MM.1S (cell line): Measurements from ENCODE around the gene DUS3L.
A peak's percentile ranks its signal among the peaks of the same experiment; 100 is the strongest.

Source experiments
- DNase-seq: peaks from one replicate; pipeline ENCODE4 v3.0.0-alpha.2; 2015
- H2AFZ ChIP-seq: fragments of 300-600 bp; sonication (generic); 2 replicates; pipeline ENCODE4 v1.6.0; 2016; ENCODE audit warnings: antibody characterized with exemption, low read length
- H3F3A ChIP-seq: fragments of 300-600 bp; sonication (generic); 2 replicates; pipeline ENCODE4 v1.6.1; 2016; ENCODE audit warnings: mild to moderate bottlenecking, antibody characterized with exemption, low read length, moderate library complexity, mixed read lengths; ENCODE audit not compliant: insufficient read depth
- H3K27ac ChIP-seq: fragments of 300-600 bp; sonication (generic); 2 replicates; pipeline ENCODE4 v1.5.1; 2016; ENCODE audit warnings: mild to moderate bottlenecking, low read length
- H3K27me3 ChIP-seq: fragments of 300-600 bp; sonication (generic); replicated peaks from 2 replicates; pipeline ENCODE4 v1.6.0; 2016; ENCODE audit warnings: low read length; ENCODE audit not compliant: insufficient read depth
- H3K36me3 ChIP-seq: fragments of 300-600 bp; sonication (generic); replicated peaks from 2 replicates; pipeline ENCODE4 v1.6.1; 2016; ENCODE audit warnings: mild to moderate bottlenecking, low read length, mixed read lengths; ENCODE audit not compliant: insufficient read depth
- H3K4me1 ChIP-seq: fragments of 300-600 bp; sonication (generic); 2 replicates; pipeline ENCODE4 v1.6.1; 2016; ENCODE audit warnings: low read length, mixed read lengths
- H3K4me2 ChIP-seq: fragments of 300-600 bp; sonication (generic); 2 replicates; pipeline ENCODE4 v1.6.0; 2016; ENCODE audit warnings: low read depth, low read length
- H3K4me3 ChIP-seq: fragments of 300-600 bp; sonication (generic); 2 replicates; pipeline ENCODE4 v1.5.1; 2016; ENCODE audit warnings: low read length, mixed read lengths
- H3K79me2 ChIP-seq: fragments of 300-600 bp; sonication (generic); 2 replicates; pipeline ENCODE4 v1.6.1; 2016; ENCODE audit warnings: mixed run types, low read length, mixed read lengths
- H3K9ac ChIP-seq: fragments of 300-600 bp; sonication (generic); 2 replicates; pipeline ENCODE4 v1.6.1; 2016; ENCODE audit warnings: low read length, mixed read lengths
- H3K9me2 ChIP-seq: fragments of 300-600 bp; sonication (generic); replicated peaks from 2 replicates; pipeline ENCODE4 v1.6.1; 2016; ENCODE audit warnings: mild to moderate bottlenecking, low read length, mixed read lengths; ENCODE audit not compliant: insufficient read depth
- H3K9me3 ChIP-seq: fragments of 300-600 bp; sonication (generic); replicated peaks from 2 replicates; pipeline ENCODE4 v1.6.1; 2016; ENCODE audit warnings: mild to moderate bottlenecking, low read length, mixed read lengths; ENCODE audit not compliant: insufficient read depth
- H4K20me1 ChIP-seq: fragments of 300-600 bp; sonication (generic); 2 replicates; pipeline ENCODE4 v1.6.1; 2016; ENCODE audit warnings: mild to moderate bottlenecking, low read length, moderate library complexity, mixed read lengths; ENCODE audit not compliant: insufficient read depth
- CTCF ChIP-seq: fragments of 300-600 bp; sonication (generic); IDR thresholded peaks from 2 replicates; pipeline ENCODE4 v1.5.1; 2016; ENCODE audit warnings: antibody characterized with exemption, low read length, mixed read lengths
- EZH2 ChIP-seq: fragments of 300-600 bp; sonication (generic); optimal IDR thresholded peaks from 2 replicates; pipeline ENCODE3; 2017; ENCODE audit warnings: low read depth, mild to moderate bottlenecking, antibody characterized with exemption, low read length, mixed read lengths
- EZH2phosphoT487 ChIP-seq: fragments of 300-600 bp; sonication (generic); IDR thresholded peaks from 2 replicates; pipeline ENCODE4 v1.6.1; 2018; ENCODE audit warnings: antibody characterized with exemption, low read length

DUS3L gene

DNA sequence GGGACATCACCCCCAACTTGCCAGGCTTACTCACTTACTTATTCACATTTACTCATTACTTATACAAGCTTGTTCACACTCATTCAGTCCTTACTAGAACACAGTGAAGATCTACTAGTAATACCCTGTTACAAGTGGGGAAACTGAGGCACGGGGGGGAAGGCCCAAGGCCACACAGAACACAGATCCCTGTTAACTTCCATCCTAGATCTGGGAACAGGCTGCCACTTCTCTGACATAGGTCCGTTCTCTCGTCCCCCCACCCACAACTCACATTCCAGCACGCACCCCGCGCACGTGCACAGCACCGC is 12.4 kb upstream of the DUS3L start:
- Histone ChIP-seq H3K4me3 (peak overlapping the region; percentile 60), H4K20me1 (no peaks in the 10 kb centered on the region; the same call in 1 of the 2 replicates), H3K9me2 (no peaks in the 10 kb centered on the region), H3K27me3 (peaks cover 35% of the 10 kb centered on the region), H3K9me3 (no peaks in the 10 kb centered on the region), H3K36me3 (no peaks in the 10 kb centered on the region), H3K27ac (no peak overlapping the region), H3F3A (0 out of 2 replicates have a peak, but pooled peaks cover 6% of the 10 kb centered on the region), H2AFZ (peak overlapping the region; percentile 97), H3K4me1 (peaks cover 8% of the 10 kb centered on the region; the same call in 1 of the 2 replicates), H3K79me2 (peaks cover 4% of the 10 kb centered on the region; the same call in 1 of the 2 replicates), H3K9ac (peak overlapping the region; percentile 52; the same call in 1 of the 2 replicates), H3K4me2 (peak overlapping the region; percentile 98)
- TF ChIP-seq EZH2phosphoT487 (no peak), EZH2 (no peak), CTCF (no peak)
- DNase-seq = no peak

GRCh38 chr19:5801796-5802619 is 11.0 kb upstream of the DUS3L start:
- Histone ChIP-seq H3K4me2 (no peak overlapping the region), H3K9me3 (no peaks in the 10 kb centered on the region), H3K4me3 (no peak overlapping the region), H3K36me3 (no peaks in the 10 kb centered on the region), H3F3A (0 out of 2 replicates have a peak, but pooled peaks cover 6% of the 10 kb centered on the region), H3K9ac (no peak overlapping the region), H3K9me2 (no peaks in the 10 kb centered on the region), H3K4me1 (peaks cover 8% of the 10 kb centered on the region; the same call in 1 of the 2 replicates), H3K27ac (no peak overlapping the region), H2AFZ (no peak overlapping the region), H3K27me3 (peaks cover 40% of the 10 kb centered on the region), H4K20me1 (no peaks in the 10 kb centered on the region; the same call in 1 of the 2 replicates), H3K79me2 (peaks cover 4% of the 10 kb centered on the region; the same call in 1 of the 2 replicates)
- DNase-seq = no peak
- TF ChIP-seq EZH2phosphoT487 (no peak), EZH2 (no peak), CTCF (no peak)

DNA sequence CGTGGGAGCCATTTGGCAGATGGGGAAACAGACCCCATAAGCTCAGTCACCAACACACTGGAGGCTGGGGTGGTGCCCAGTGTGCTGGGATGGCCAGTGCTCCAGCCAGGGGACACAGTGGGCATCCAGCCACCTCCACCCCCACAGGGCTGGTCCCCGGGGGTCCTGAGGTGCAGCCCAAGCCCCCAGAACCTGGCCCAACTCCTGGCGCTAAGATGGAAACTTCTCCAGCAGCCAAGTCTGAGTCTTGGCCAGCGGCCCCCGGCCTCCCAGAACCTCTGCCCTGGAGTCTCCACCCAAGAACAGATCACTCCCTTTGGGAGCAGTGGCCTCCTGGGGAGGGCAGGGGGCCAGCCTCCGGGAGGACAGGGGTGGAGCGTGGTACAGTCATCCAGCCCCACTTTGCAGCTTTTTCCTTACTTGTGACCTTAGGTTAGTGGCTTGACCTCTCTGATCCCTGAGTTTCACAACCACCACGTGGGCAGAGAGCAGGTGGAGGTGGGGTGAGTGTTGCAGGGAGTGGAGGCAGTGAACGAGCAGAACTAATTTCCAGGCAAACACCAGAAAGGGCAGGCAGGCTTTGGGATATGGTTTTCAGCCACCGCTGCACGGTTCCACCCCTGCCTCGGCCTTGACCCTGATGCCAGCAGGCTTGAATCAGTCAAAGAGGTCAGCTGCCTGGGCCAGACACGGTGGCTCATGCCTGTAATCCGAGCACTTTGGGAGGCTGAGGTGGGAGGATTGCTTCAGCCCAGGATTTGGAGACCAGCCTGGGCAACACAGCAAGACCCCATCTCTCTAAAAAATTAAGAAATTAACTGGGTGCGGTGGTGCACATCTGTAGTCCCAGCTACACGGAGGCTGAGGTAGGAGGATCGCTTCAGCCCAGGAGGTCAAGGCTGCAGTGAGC is 9.7 kb upstream of the DUS3L start:
- no peak overlapping the region for H2AFZ ChIP-seq
- DNase-seq = no peak
- H3K4me1 ChIP-seq = peaks cover 8% of the 10 kb centered on the region; the same call in 1 of the 2 replicates
- peaks cover 45% of the 10 kb centered on the region for H3K27me3 ChIP-seq
- H3F3A ChIP-seq = no peaks in the 10 kb centered on the region
- no peak for TF ChIP-seq EZH2phosphoT487
- no peak for TF ChIP-seq CTCF
- no peak for TF ChIP-seq EZH2
- no peak overlapping the region for H3K9ac ChIP-seq
- H3K27ac ChIP-seq = no peak overlapping the region
- no peaks in the 10 kb centered on the region for H3K79me2 ChIP-seq
- no peak overlapping the region for H3K4me2 ChIP-seq
- no peaks in the 10 kb centered on the region for H3K36me3 ChIP-seq
- H3K9me3 ChIP-seq = no peaks in the 10 kb centered on the region
- no peak overlapping the region for H3K4me3 ChIP-seq
- no peaks in the 10 kb centered on the region for H3K9me2 ChIP-seq
- H4K20me1 ChIP-seq = no peaks in the 10 kb centered on the region
